HepG2 (cell line): ENCODE measurements around the gene GRIA3. TPM values are rescaled to one million over a fixed set of nuclear protein-coding genes. Genes with fewer than 3 reads are reported as not detected.

Experiments
- ATAC-seq: fragments of 200-7000 bp; cut with Tn5 transposase; 3 replicates; pipeline ENCODE4 v1.9.1; 2020; ENCODE audit warnings: mild to moderate bottlenecking, moderate library complexity
- BruUV-seq: library from RNA; stranded (reverse); fragments of 400-500 nt; replicated peaks from 2 replicates; lab custom pipeline; 2021; lab: Mats Ljungman, UMichigan
- CTCF ChIA-PET: fragments of 300-600 bp; formaldehyde crosslinking; extraction: SDS; loops from one replicate; lab custom pipeline; 2021; ENCODE audit warnings: low total read pairs, inconsistent platforms, low intra/inter-chr PET ratio; lab: Yijun Ruan, JAX
- POLR2A ChIA-PET: fragments of 350-600 bp; sonication (Branson Sonifier 250); formaldehyde crosslinking; loops from one replicate; lab custom pipeline; 2020; ENCODE audit warnings: antibody characterized with exemption, inconsistent platforms; lab: Yijun Ruan, JAX
- DNase-seq: peaks from one replicate; pipeline ENCODE4 v3.0.0-alpha.2; 2015; ENCODE audit warnings: low spot score
- FAIRE-seq: peaks from 3 replicates; lab custom pipeline; 2011; peaks lifted over from hg19 to GRCh38; lab: Jason Lieb, UNC
- H2AFZ ChIP-seq: one replicate; pipeline ENCODE4 v1.6.1; 2011; ENCODE audit warnings: low read length, inconsistent platforms
- H3K27ac ChIP-seq: fragments of 300-600 bp; 3 replicates; pipeline ENCODE4 v1.8.0; 2011; ENCODE audit warnings: mixed run types, mild to moderate bottlenecking, mixed read lengths, low read length, inconsistent platforms; ENCODE audit not compliant: insufficient read depth; ENCODE audit errors: extremely low read length
- H3K27me3 ChIP-seq, 2 experiments: fragments of 200-600 bp in 1 of 2; 2 replicates in 1 of 2; 3 replicates in 1 of 2; pipeline versions ENCODE4 v1.6.0 to v1.8.0; 2011; ENCODE audit warnings: low read length in 2 of 2, mild to moderate bottlenecking in 2 of 2, moderate library complexity in 2 of 2, inconsistent platforms in 1 of 2; ENCODE audit not compliant: insufficient read depth in 2 of 2, control insufficient read depth in 1 of 2
- H3K36me3 ChIP-seq, 2 experiments: fragments of 200-600 bp in 1 of 2; replicated peaks in 1 of 2; 2 replicates in 1 of 2; 3 replicates in 1 of 2; pipeline versions ENCODE4 v1.5.1 to v1.8.0; 2011; ENCODE audit warnings: low read length in 2 of 2, inconsistent platforms in 1 of 2; ENCODE audit not compliant: insufficient read depth in 2 of 2, control insufficient read depth in 1 of 2
- H3K4me1 ChIP-seq: 2 replicates; pipeline ENCODE4 v1.5.1; 2012; ENCODE audit warnings: low read length, inconsistent platforms; ENCODE audit not compliant: insufficient read depth
- H3K4me2 ChIP-seq: 2 replicates; pipeline ENCODE4 v1.6.0; 2011; ENCODE audit warnings: low read depth, low read length, inconsistent platforms
- H3K4me3 ChIP-seq, 3 experiments: fragments of 200-600 bp in 1 of 3; sonication (generic), shearing (Covaris generic) in 1 of 3; replicated peaks in 1 of 3; 2 replicates each; pipeline ENCODE4 v1.5.1; 2011 to 2016; ENCODE audit warnings: low read length in 3 of 3, inconsistent platforms in 2 of 3, low read depth in 2 of 3, mild to moderate bottlenecking in 2 of 3, control low read depth in 1 of 3, mixed read lengths in 1 of 3; ENCODE audit not compliant: insufficient read depth in 1 of 3
- H3K79me2 ChIP-seq: one replicate; pipeline ENCODE4 v1.6.1; 2011; ENCODE audit warnings: low read length, inconsistent platforms; ENCODE audit not compliant: insufficient read depth
- H3K9ac ChIP-seq: 2 replicates; pipeline ENCODE4 v1.6.0; 2011; ENCODE audit warnings: mild to moderate bottlenecking, low read depth, low read length, inconsistent platforms; ENCODE audit not compliant: insufficient read depth
- H3K9me3 ChIP-seq: 2 replicates; pipeline ENCODE4 v1.5.1; 2012; ENCODE audit warnings: mild to moderate bottlenecking, low read length
- H4K20me1 ChIP-seq: 2 replicates; pipeline ENCODE4 v1.6.0; 2011; ENCODE audit warnings: inconsistent platforms, mild to moderate bottlenecking, low read length, moderate library complexity; ENCODE audit not compliant: insufficient read depth
- ATF6 ChIP-seq: sonication (generic); formaldehyde crosslinking; conservative IDR thresholded peaks from 2 replicates; pipeline ENCODE4 v1.4.0; 2020; ENCODE audit warnings: missing genetic modification reagents
- BRCA1 ChIP-seq: sonication (generic); formaldehyde crosslinking; IDR thresholded peaks from 2 replicates; pipeline ENCODE4 v1.4.0; 2020; ENCODE audit warnings: missing genetic modification reagents
- FOXK1 ChIP-seq: sonication (generic); formaldehyde crosslinking; IDR thresholded peaks from 2 replicates; pipeline ENCODE4 v1.4.0; 2020; ENCODE audit warnings: low read depth, missing genetic modification reagents, borderline replicate concordance
- FOXO4 ChIP-seq: sonication (generic); formaldehyde crosslinking; conservative IDR thresholded peaks from 2 replicates; pipeline ENCODE4 v1.8.1; 2023; ENCODE audit warnings: missing genetic modification reagents
- FOXP1 ChIP-seq, 2 experiments: fragments of 450-650 bp in 1 of 2; IDR thresholded peaks; 2 replicates each; pipeline ENCODE4 v1.6.1; 2017 to 2018; ENCODE audit warnings: antibody characterized with exemption in 1 of 2
- KAT2B ChIP-seq: fragments of 150-350 bp; IDR thresholded peaks from 2 replicates; pipeline ENCODE4 v1.6.1; 2014; ENCODE audit warnings: low read depth, low read length, borderline replicate concordance
- MAFK ChIP-seq, 2 experiments: IDR thresholded peaks in 1 of 2; conservative IDR thresholded peaks in 1 of 2; 2 replicates each; pipeline ENCODE4 v1.6.1; 2011; ENCODE audit warnings: improper control_type of control experiment in 2 of 2, low read length in 2 of 2
- NFKB2 ChIP-seq: sonication (generic); formaldehyde crosslinking; IDR thresholded peaks from 2 replicates; pipeline ENCODE4 v1.4.0; 2020; ENCODE audit warnings: missing genetic modification reagents, borderline replicate concordance
- NRL ChIP-seq: sonication (generic); formaldehyde crosslinking; IDR thresholded peaks from 2 replicates; pipeline ENCODE4 v1.5.0; 2020; ENCODE audit warnings: missing genetic modification reagents, mild to moderate bottlenecking, moderate library complexity, borderline replicate concordance
- REL ChIP-seq: sonication (generic); formaldehyde crosslinking; conservative IDR thresholded peaks from 2 replicates; pipeline ENCODE4 v1.8.0; 2022; ENCODE audit warnings: mild to moderate bottlenecking, missing genetic modification reagents, moderate library complexity
- RNF2 ChIP-seq: fragments of 450-650 bp; conservative IDR thresholded peaks from 2 replicates; pipeline ENCODE4 v1.6.1; 2016; ENCODE audit warnings: low read depth
- RXRB ChIP-seq: IDR thresholded peaks from 2 replicates; pipeline ENCODE4 v1.6.1; 2016; ENCODE audit warnings: borderline replicate concordance, missing genetic modification reagents, missing compliant biosample characterization
- TOPORS ChIP-seq: sonication (generic); formaldehyde crosslinking; IDR thresholded peaks from 2 replicates; pipeline ENCODE4 v1.8.0; 2023; ENCODE audit warnings: mild to moderate bottlenecking, missing genetic modification reagents
- ZNF143 ChIP-seq: sonication (generic); formaldehyde crosslinking; IDR thresholded peaks from 2 replicates; pipeline ENCODE4 v1.4.0; 2020; ENCODE audit warnings: missing genetic modification reagents
- ZNF383 ChIP-seq: sonication (generic); formaldehyde crosslinking; IDR thresholded peaks from 2 replicates; pipeline ENCODE4 v1.4.0; 2020; ENCODE audit warnings: missing genetic modification reagents, mild to moderate bottlenecking, borderline replicate concordance
- ZNF597 ChIP-seq: sonication (generic); formaldehyde crosslinking; IDR thresholded peaks from 2 replicates; pipeline ENCODE4 v1.5.0; 2020; ENCODE audit warnings: missing genetic modification reagents
- ZSCAN9 ChIP-seq: IDR thresholded peaks from 2 replicates; pipeline ENCODE4 v1.6.1; 2016; ENCODE audit warnings: borderline replicate concordance
- WGBS: methylation state at CpG from one replicate; pipeline ENCODE4 v1.1.6; 2017; ENCODE audit warnings: low lambda C conversion rate; 5-methylcytosine and 5-hydroxymethylcytosine counted together
- in situ Hi-C: cut with HindIII; loops from 2 replicates; pipeline ENCODE4 v1.10.0; 2017; ENCODE audit warnings: low pct_unique_long_range_greater_than_20kb; ENCODE audit not compliant: extremely low pct_ligation_motif_present
- intact Hi-C: fragments of 100-400 bp; cut with micrococcal nuclease; formaldehyde crosslinking; loops from one replicate; pipeline ENCODE4 v1.10.0; 2022; ENCODE audit not compliant: unreplicated experiment
- polyA plus RNA-seq, 8 experiments: library from polyadenylated mRNA; depleted of rRNA in 3 of 8; stranded (reverse) in 7 of 8; unstranded in 1 of 8; fragments of >200 nt; fragmentation: Illumina TruSeq in 4 of 8; extraction: Trizol in 4 of 8; gene quantifications; 2 replicates each; pipeline versions ENCODE4 v1.2.1 to v1.2.3, GENCODE V29; 2011 to 2016; ENCODE audit warnings: low read depth in 4 of 8, missing spikeins in 1 of 8, mixed read lengths in 1 of 8; ENCODE audit not compliant: insufficient read depth in 1 of 8
- total RNA-seq, 5 experiments: library from RNA; depleted of rRNA; stranded (reverse); fragments of >200 nt; fragmentation: Illumina TruSeq; extraction: Trizol; gene quantifications; 2 replicates each; pipeline ENCODE4 v1.2.3, GENCODE V29; 2016; ENCODE audit warnings: low read depth in 1 of 5

Gene GRIA3
- total and polyA plus RNA-seq, 2 of the 13 experiments (the other 11 are each of a cell fraction or from before 2014, with no cell fraction given) = not detected

DNA sequence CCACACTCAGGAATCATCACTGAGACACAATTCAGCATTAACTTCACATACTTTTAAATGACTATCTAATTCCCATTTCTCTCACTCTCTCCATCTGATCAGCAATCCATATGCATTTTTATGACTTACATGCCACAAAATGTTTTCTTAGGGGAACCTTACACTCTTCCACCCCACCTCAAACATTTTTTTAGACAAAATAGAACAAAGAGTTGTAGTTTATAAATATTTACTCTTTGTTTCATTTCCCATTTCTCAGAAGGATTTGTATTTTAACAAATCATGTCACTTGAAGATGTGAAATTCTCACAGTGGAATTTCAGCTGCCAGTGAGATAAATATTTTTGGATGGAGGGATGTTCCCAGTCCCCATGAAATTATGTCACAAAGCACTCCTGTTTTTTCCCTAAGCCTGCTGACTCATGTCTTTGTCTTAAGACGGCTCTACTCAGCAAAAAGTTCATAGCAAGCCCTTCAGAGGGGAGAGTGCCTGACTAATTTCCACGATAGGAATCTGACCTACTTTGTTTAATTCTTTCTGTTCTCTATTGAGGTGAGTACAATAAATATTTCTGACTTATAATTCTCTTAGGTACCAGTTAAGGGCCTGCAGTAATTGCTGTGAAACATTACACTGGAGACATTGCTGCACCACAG, 291.1 kb downstream of the GRIA3 start (continued):
- TF ChIP-seq FOXP1 (IDR thresholded peaks at IDR 0.05) = no peak
- no peak for TF ChIP-seq FOXP1 (CRISPR knock-in tag; IDR thresholded peaks at IDR 0.05)
- TF ChIP-seq NFKB2 (CRISPR knock-in tag) = no peak
- no peak for TF ChIP-seq KAT2B
- no peak for TF ChIP-seq BRCA1 (CRISPR knock-in tag)
- no peak for TF ChIP-seq ZNF383 (CRISPR knock-in tag)
- TF ChIP-seq FOXK1 = no peak
- no peak for TF ChIP-seq TOPORS (CRISPR knock-in tag)
- TF ChIP-seq FOXO4 (CRISPR knock-in tag) = no peak

DNA sequence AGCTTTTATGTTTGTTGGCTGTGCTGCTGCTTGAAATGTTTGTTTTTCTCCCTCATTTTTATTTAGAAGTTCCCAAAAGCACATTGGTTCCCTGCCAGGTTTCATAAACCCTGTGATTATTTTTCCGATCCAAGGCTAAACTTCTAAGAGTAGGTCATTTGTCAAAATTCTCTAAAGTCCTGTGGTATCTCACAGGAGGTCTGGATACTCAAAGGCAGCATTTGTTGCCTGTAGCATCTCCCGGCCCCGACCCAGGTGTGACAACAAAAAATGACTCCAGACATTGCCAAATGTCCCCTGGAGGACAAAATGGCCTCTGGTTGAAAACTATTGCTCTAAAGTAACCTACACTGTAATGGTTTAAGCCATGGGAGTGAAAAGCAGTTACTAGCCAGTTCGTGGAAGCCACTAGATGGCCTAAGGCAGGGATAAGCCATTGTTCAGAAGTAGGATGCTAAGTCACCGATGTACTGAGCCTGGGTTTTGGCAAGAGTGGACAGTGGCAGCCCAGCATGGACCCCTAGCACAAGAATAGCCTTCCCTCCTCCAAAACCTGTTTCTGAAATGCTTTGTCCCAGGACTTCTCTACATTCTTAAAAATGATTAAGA, 292.6 kb downstream of the GRIA3 start:
- Histone ChIP-seq H3K4me1 (no peaks in the 10 kb centered on the region), H4K20me1 (no peaks in the 10 kb centered on the region), H3K9me3 (no peaks in the 10 kb centered on the region), H3K79me2 (no peaks in the 10 kb centered on the region), H3K4me2 (no peak overlapping the region), H3K9ac (no peak overlapping the region), H3K36me3 (no peaks in the 10 kb centered on the region), H3K4me3 (no peak overlapping the region), H2AFZ (no peak overlapping the region), H3K27me3 (no peaks in the 10 kb centered on the region), H3K27ac (no peak overlapping the region)
- no peak for DNase-seq
- intact Hi-C loops = no loop called here
- POLR2A ChIA-PET = no interaction called here
- no TSS peak for BruUV-seq
- no peak for ATAC-seq
- in situ Hi-C loops = no loop called here
- CTCF ChIA-PET = no interaction called here
- FAIRE-seq = no peak
- 5% methylated on average over 3 of the region's 5 CpGs for WGBS
- TF ChIP-seq ZNF597 (CRISPR knock-in tag) = no peak
- TF ChIP-seq REL (CRISPR knock-in tag) = no peak
- no peak for TF ChIP-seq NRL (CRISPR knock-in tag)
- no peak for TF ChIP-seq RNF2
- TF ChIP-seq ZSCAN9 (CRISPR knock-in tag) = no peak
- no peak for TF ChIP-seq MAFK (conservative IDR thresholded peaks at IDR 0.05 in 1 of 2, IDR thresholded peaks at IDR 0.05 in 1 of 2; ENCODE audit: low read length in 2 of 2)
- no peak for TF ChIP-seq RXRB
- TF ChIP-seq ZNF143 (CRISPR knock-in tag) = no peak
- TF ChIP-seq ATF6 (CRISPR knock-in tag) = no peak
